Measurements from ENCODE around the gene IGSF22.

The IGSF22 gene

DNA sequence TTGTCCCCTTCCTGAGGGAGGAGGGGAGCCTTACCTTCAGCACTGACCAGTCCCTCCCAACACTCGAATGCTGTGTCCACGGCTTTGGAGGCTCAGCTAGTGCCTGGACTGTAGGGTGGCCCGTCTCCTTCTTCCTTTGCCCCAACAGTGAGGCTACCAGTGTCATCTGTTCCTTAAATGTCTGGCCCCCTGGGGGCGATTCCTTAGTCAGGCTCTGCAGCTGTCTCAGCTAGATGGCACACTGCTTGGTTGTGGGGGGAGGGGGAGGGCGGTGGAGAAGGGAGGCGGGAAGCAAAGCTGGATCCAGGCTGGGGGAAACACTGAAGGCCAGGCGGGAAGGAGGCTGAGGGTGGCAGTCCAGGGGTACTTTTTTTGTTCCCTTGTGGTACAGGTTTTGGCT is at the start of gene IGSF22:
Gene IGSF22 (minus strand): TSS at position 149 of the 400 bp plus-strand sequence. CDS start 1,952 bp downstream, outside the sequence.
- H3K27ac ChIP-seq (ENCODE audit: low read length), result no peak within 1 kb of the TSS
- no peaks in the 10 kb centered on the region for H3K27me3 ChIP-seq (ENCODE audit: control insufficient read depth, insufficient read depth, low read length)
- no peaks in the 10 kb centered on the region for H3K9me3 ChIP-seq (ENCODE audit: control insufficient read depth, low read depth, low read length)
- no peaks in the 10 kb centered on the region for H3K36me3 ChIP-seq (ENCODE audit: control insufficient read depth, low read depth, low read length)
- peaks cover 17% of the 10 kb centered on the region for H3K4me1 ChIP-seq (ENCODE audit: control insufficient read depth, low read depth, low read length)
- H3K9ac ChIP-seq (ENCODE audit: low read length), result no peak within 1 kb of the TSS
- no peak within 1 kb of the TSS for H3K4me3 ChIP-seq (ENCODE audit: low read length)

DNA sequence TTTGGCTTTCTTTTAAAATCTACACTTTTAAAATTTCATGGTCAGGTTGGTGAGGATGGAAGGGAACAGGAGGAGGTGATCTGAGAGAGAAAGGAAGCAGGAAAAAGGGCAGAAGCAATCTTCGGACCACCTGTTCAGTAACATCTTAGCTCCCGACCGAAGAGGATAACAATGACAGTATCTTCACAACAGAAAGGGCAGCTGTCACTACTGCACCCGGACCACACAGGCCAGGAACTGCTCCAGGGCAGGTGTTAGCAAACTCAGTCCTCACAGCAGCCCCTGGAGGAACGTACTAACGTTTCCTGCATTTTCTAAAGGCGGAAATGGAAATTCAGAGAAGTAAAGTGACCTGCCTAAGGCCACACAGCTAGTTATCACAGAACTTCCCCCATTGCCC is 48.8 kb upstream of the IGSF22 start:
- Histone ChIP-seq H3K36me3 (ENCODE audit: control insufficient read depth, low read depth, low read length) (no peaks in the 10 kb centered on the region), H3K27me3 (ENCODE audit: control insufficient read depth, insufficient read depth, low read length) (no peaks in the 10 kb centered on the region), H3K9ac (ENCODE audit: low read length) (no peak overlapping the region), H3K4me3 (ENCODE audit: low read length) (no peak overlapping the region), H3K27ac (ENCODE audit: low read length) (no peak overlapping the region), H3K4me1 (ENCODE audit: control insufficient read depth, low read depth, low read length) (peaks cover 9% of the 10 kb centered on the region), H3K9me3 (ENCODE audit: control insufficient read depth, low read depth, low read length) (no peaks in the 10 kb centered on the region)

DNA sequence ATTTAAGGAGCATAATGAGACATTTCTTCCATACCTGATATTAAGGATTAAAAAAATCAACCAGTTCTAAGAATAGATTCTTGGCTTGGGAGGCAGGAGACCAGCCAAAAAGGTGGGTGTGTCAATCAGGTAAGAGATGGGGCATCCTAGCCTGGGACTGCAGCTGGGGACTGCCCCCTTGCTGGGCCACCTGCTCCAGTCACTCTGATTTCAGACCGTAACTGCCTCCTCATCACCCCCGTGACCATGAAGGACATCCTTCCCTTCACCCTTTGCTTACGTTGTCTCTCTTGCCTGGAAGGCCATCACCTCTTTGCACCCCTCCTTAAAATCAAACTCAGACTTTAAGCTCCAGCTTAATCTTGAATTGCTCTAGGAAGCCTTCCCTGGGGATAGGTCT is 47.7 kb upstream of the IGSF22 start:
- Histone ChIP-seq H3K27ac (ENCODE audit: low read length) (no peak overlapping the region), H3K4me3 (ENCODE audit: low read length) (no peak overlapping the region), H3K4me1 (ENCODE audit: control insufficient read depth, low read depth, low read length) (peaks cover 4% of the 10 kb centered on the region), H3K36me3 (ENCODE audit: control insufficient read depth, low read depth, low read length) (no peaks in the 10 kb centered on the region), H3K27me3 (ENCODE audit: control insufficient read depth, insufficient read depth, low read length) (no peaks in the 10 kb centered on the region), H3K9me3 (ENCODE audit: control insufficient read depth, low read depth, low read length) (no peaks in the 10 kb centered on the region), H3K9ac (ENCODE audit: low read length) (no peak overlapping the region)

DNA sequence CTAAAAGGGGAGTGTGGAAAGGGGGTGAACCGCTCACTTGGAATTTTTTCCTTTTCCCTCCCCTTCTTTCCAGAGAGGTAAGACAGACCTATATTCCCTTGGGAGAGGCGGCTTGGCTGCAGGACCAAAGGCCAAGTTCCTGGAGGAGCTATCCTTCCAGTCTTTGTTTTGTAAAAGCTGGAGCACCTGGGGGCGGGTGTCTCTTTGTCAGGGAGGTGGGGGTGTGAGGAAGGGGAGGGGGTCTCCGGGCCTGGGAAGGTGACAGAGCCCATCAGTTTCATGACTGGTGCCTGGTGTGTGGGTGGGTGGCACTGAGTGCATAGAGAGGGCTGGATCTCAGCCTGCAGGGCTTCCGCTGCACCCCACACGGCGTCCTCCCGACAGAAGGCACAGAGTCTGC is 47.1 kb upstream of the IGSF22 start:
- Histone ChIP-seq H3K9ac (ENCODE audit: low read length) (no peak overlapping the region), H3K9me3 (ENCODE audit: control insufficient read depth, low read depth, low read length) (no peaks in the 10 kb centered on the region), H3K4me1 (ENCODE audit: control insufficient read depth, low read depth, low read length) (peaks cover 4% of the 10 kb centered on the region), H3K36me3 (ENCODE audit: control insufficient read depth, low read depth, low read length) (no peaks in the 10 kb centered on the region), H3K27me3 (ENCODE audit: control insufficient read depth, insufficient read depth, low read length) (no peaks in the 10 kb centered on the region), H3K27ac (ENCODE audit: low read length) (no peak overlapping the region), H3K4me3 (ENCODE audit: low read length) (no peak overlapping the region)

DNA sequence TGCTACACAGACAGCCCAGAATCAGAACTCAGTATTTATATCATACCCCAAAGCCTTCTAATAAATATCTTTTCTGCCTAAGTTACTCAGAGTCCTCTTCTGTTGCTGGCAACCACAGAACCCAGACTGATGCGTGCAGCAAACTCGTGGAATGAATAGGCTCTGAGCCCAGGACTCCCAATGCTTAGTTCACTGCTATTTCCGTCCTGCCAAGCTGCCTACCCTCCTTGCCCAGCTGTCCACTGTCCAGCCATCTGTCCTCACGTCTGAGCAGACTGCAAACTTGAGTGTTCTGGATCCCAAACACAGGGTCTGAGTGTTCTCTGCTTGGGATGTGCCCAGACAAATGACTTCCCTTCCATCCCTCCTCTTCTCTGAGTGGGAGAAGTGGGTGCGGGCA is 46.2 kb upstream of the IGSF22 start:
- Histone ChIP-seq H3K4me3 (ENCODE audit: low read length) (no peak overlapping the region), H3K27me3 (ENCODE audit: control insufficient read depth, insufficient read depth, low read length) (no peaks in the 10 kb centered on the region), H3K9ac (ENCODE audit: low read length) (no peak overlapping the region), H3K9me3 (ENCODE audit: control insufficient read depth, low read depth, low read length) (no peaks in the 10 kb centered on the region), H3K4me1 (ENCODE audit: control insufficient read depth, low read depth, low read length) (peaks cover 4% of the 10 kb centered on the region), H3K27ac (ENCODE audit: low read length) (no peak overlapping the region), H3K36me3 (ENCODE audit: control insufficient read depth, low read depth, low read length) (no peaks in the 10 kb centered on the region)

DNA sequence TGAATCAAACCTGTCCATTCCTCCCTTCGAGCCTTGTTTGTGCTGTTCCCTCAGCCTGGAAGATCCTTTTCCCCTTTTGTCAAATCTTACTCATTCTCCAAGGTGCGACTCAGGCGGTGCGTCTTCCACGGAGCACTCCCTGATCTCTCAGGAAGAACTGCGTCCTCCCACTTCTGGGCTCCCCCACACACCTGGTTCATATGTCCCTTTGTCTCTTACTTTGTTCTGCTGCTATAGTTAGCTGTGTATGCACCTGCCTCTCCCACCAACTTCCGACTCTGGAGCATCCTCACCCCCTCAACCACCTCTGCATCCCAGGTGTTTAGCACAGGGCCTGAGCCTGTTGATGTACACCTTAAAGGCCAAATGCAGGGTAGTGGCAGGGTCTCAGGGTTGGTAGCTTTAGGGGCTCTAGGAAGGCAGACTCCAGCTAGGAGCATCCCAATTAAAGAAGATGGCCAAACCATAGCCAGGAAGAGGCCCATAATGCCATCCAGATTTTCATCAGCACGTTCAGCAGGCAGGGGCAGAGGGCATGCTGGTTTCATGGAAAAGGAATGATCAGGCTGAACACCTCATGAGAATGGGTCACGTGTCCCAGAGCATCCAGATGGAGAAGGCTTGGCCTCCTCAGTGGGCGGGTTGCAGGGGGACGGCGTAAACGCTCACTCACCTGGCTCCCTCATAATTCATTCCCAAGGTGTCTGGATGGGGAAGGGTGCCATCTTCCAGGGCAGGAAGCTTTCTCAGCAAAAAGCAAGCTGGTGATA is 45.5 kb upstream of the IGSF22 start:
- H3K9me3 ChIP-seq (ENCODE audit: control insufficient read depth, low read depth, low read length), result no peaks in the 10 kb centered on the region
- H3K36me3 ChIP-seq (ENCODE audit: control insufficient read depth, low read depth, low read length), result no peaks in the 10 kb centered on the region

DNA sequence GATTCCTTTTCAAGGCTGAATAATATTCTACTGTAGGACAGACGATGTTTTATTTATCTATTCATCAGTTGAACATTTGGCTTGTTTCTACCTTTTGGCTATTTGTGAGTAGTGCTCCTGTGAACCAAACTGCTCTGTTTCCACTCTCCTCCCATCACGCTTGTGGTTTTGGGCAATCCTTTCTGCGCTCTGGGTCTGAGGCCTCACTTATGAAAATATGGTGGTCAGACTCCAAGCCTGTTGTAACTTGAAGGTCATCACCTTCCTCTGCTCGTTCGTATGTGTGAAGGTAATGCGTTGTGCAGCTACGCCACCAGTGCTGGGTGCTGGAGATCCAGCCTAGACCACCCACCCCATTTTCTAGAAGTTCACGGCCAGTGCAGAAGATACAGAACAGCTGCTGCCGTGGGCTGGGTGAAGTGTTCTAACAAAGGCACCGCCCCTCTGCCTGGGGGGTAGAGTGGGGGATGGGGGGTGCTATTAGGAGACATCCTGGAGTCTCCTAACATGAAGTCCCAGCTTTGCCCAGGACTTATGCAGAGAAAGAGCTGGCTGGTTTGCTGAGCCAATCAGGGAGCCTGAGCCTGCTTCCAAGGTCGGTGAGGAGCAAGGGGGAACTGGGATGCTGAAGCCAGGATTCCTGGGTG is 44.6 kb upstream of the IGSF22 start:
- H3K9me3 ChIP-seq (ENCODE audit: control insufficient read depth, low read depth, low read length), result no peaks in the 10 kb centered on the region
- no peaks in the 10 kb centered on the region for H3K27me3 ChIP-seq (ENCODE audit: control insufficient read depth, insufficient read depth, low read length)

More for the DNA sequence above, 45.5 kb upstream of the IGSF22 start:
- Histone ChIP-seq H3K4me3 (ENCODE audit: low read length) (no peak overlapping the region), H3K27ac (ENCODE audit: low read length) (no peak overlapping the region), H3K9ac (ENCODE audit: low read length) (no peak overlapping the region), H3K4me1 (ENCODE audit: control insufficient read depth, low read depth, low read length) (peaks cover 4% of the 10 kb centered on the region), H3K27me3 (ENCODE audit: control insufficient read depth, insufficient read depth, low read length) (no peaks in the 10 kb centered on the region)

DNA sequence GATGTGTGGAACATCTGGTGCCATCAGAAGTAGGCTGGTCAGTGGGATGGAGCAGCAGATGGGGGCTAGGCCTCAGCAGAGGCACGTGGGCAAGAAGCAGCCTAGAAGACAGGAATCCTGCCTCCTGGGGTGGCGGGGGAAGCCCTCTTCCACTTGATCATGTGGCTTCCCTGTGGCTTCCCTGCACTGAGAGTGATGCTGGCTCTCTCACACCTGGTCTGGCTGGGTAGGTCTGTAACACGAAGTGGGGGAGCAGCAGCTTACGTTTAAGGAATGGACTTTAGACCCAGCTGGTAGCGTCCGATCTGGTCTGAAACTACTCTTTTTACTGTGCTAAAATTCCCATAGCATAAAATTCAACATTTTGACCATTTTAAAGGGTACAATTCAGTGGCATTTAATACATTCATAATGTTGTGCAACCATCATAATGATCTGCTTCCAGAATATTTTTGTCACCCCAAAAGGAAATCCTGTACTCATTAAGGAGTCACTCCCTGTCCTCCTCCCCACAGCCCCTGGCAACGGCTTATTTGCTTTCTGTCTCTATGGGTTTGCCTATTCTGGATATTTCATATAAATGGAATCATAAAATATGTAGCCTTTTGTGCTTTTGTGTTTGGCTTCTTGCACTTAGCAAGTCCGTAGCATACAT is 43.9 kb upstream of the IGSF22 start:
- no peak overlapping the region for H3K4me3 ChIP-seq (ENCODE audit: low read length)
- H3K27ac ChIP-seq (ENCODE audit: low read length), result no peak overlapping the region
- no peaks in the 10 kb centered on the region for H3K9me3 ChIP-seq (ENCODE audit: control insufficient read depth, low read depth, low read length)
- H3K9ac ChIP-seq (ENCODE audit: low read length), result no peak overlapping the region
- H3K27me3 ChIP-seq (ENCODE audit: control insufficient read depth, insufficient read depth, low read length), result no peaks in the 10 kb centered on the region
- H3K36me3 ChIP-seq (ENCODE audit: control insufficient read depth, low read depth, low read length), result no peaks in the 10 kb centered on the region
- H3K4me1 ChIP-seq (ENCODE audit: control insufficient read depth, low read depth, low read length), result peaks cover 4% of the 10 kb centered on the region

More for the DNA sequence above, 44.6 kb upstream of the IGSF22 start:
- H3K4me1 ChIP-seq (ENCODE audit: control insufficient read depth, low read depth, low read length), result peaks cover 4% of the 10 kb centered on the region
- H3K9ac ChIP-seq (ENCODE audit: low read length), result no peak overlapping the region
- H3K27ac ChIP-seq (ENCODE audit: low read length), result no peak overlapping the region
- H3K4me3 ChIP-seq (ENCODE audit: low read length), result no peak overlapping the region
- H3K36me3 ChIP-seq (ENCODE audit: control insufficient read depth, low read depth, low read length), result no peaks in the 10 kb centered on the region

DNA sequence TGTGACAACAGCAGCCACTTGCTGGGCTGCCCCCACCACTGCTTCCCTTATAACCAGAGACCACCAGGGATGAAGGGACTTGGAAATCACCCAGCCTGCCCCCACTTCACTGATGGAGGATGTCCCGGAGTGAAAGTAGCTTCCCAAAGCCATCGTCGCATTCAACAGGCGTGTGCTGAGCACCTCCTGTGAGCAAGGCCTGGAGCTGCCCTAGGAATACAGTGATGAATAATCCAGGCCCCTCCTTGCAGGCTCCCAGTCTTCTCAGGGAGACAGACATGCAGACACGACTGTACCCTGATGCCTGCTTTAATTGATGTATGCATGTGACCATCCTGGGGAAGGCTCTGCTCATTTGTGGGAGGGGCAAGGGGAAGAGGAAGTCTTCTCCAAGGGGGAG is 43.0 kb upstream of the IGSF22 start:
- no peaks in the 10 kb centered on the region for H3K9me3 ChIP-seq (ENCODE audit: control insufficient read depth, low read depth, low read length)
- H3K27ac ChIP-seq (ENCODE audit: low read length), result no peak overlapping the region
- H3K4me1 ChIP-seq (ENCODE audit: control insufficient read depth, low read depth, low read length), result peaks cover 4% of the 10 kb centered on the region
- no peaks in the 10 kb centered on the region for H3K36me3 ChIP-seq (ENCODE audit: control insufficient read depth, low read depth, low read length)
- no peak overlapping the region for H3K4me3 ChIP-seq (ENCODE audit: low read length)
- no peaks in the 10 kb centered on the region for H3K27me3 ChIP-seq (ENCODE audit: control insufficient read depth, insufficient read depth, low read length)
- no peak overlapping the region for H3K9ac ChIP-seq (ENCODE audit: low read length)

DNA sequence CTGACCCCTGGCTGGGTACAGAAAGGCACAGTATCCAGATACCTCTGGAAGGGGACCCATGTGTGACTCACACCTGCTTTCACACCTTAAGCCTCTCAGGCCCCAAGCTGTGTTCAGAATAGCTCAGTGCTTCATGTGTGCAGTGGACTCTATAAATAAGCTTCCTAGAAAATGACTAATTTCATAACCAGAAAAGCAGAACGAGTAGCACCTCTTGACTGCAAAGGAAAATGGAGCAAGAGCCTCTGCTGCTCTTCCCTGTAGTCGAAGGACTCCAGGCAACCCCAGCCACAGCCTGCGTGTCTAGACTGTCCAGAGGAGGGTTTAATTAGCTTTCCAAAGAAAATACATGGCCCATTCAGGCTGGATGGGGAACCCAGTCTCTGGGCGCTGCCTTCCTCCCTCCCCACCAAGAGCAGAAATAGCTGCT is 42.5 kb upstream of the IGSF22 start:
- no peaks in the 10 kb centered on the region for H3K9me3 ChIP-seq (ENCODE audit: control insufficient read depth, low read depth, low read length)
- no peaks in the 10 kb centered on the region for H3K27me3 ChIP-seq (ENCODE audit: control insufficient read depth, insufficient read depth, low read length)
- H3K9ac ChIP-seq (ENCODE audit: low read length), result no peak overlapping the region
- no peak overlapping the region for H3K4me3 ChIP-seq (ENCODE audit: low read length)
- H3K4me1 ChIP-seq (ENCODE audit: control insufficient read depth, low read depth, low read length), result peaks cover 3% of the 10 kb centered on the region
- no peaks in the 10 kb centered on the region for H3K36me3 ChIP-seq (ENCODE audit: control insufficient read depth, low read depth, low read length)
- H3K27ac ChIP-seq (ENCODE audit: low read length), result no peak overlapping the region

DNA sequence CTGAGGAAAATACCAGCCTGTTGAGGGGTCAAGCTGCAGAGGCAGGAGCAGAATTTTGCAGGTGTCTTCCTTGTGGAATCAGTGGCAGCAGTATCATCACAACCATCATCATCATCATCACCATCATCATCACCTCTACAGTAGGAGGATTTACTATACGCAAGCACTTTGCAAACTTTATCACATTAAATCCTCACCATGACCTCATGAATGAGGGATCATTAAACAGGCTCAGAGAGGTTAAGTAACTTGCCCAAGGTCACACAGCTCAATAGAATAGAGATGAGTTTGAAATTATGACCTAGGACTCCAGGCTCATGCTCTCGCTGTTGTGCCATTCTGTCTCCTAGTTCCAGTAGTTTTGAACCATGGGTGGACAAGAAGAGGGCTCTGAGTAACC is 40.0 kb upstream of the IGSF22 start:
- no peaks in the 10 kb centered on the region for H3K36me3 ChIP-seq (ENCODE audit: control insufficient read depth, low read depth, low read length)
- no peaks in the 10 kb centered on the region for H3K9me3 ChIP-seq (ENCODE audit: control insufficient read depth, low read depth, low read length)
- no peak overlapping the region for H3K4me3 ChIP-seq (ENCODE audit: low read length)
- H3K9ac ChIP-seq (ENCODE audit: low read length), result no peak overlapping the region
- no peak overlapping the region for H3K27ac ChIP-seq (ENCODE audit: low read length)
- no peaks in the 10 kb centered on the region for H3K27me3 ChIP-seq (ENCODE audit: control insufficient read depth, insufficient read depth, low read length)
- no peaks in the 10 kb centered on the region for H3K4me1 ChIP-seq (ENCODE audit: control insufficient read depth, low read depth, low read length)

All from iPS-18a (cell line).